LNCAP (cell line): ENCODE measurements around the gene PLA2G4E.

Experiments used
- CTCF ChIP-seq: fragments of 450-650 bp; IDR thresholded peaks from 2 replicates; pipeline ENCODE4 v1.5.1; 2017; ENCODE audit warnings: mild to moderate bottlenecking

The PLA2G4E gene

GRCh38 chr15:41969851-41970431 is 50.9 kb downstream of the PLA2G4E start:
- no peak for TF ChIP-seq CTCF

GRCh38 chr15:41968701-41969100 is 52.1 kb downstream of the PLA2G4E start:
- no peak for TF ChIP-seq CTCF

- TF ChIP-seq CTCF: no peak
Measured at GRCh38 chr15:41967506-41968206, 53.2 kb downstream of the PLA2G4E start.

- TF ChIP-seq CTCF: no peak
Measured at GRCh38 chr15:41966920-41967465, 53.8 kb downstream of the PLA2G4E start.

GRCh38 chr15:41966414-41966812 is 54.4 kb downstream of the PLA2G4E start:
- TF ChIP-seq CTCF: no peak

- TF ChIP-seq CTCF: no peak
Measured at GRCh38 chr15:41965441-41966413, 55.1 kb downstream of the PLA2G4E start.

- no peak for TF ChIP-seq CTCF
Measured at GRCh38 chr15:41961595-41962202, 59.1 kb downstream of the PLA2G4E start.
